WTC11 (cell line): ENCODE results near the gene FBXO2.
A peak's percentile ranks its signal among the peaks of the same experiment; 100 is the strongest.

Experiments used
- CTCF ChIP-seq: fragments of 200-600 bp; IDR thresholded peaks from 2 replicates; pipeline ENCODE4 v1.8.0; 2022; ENCODE audit warnings: antibody characterized with exemption
- ESRRA ChIP-seq: sonication (generic); formaldehyde crosslinking; IDR thresholded peaks from 2 replicates; pipeline ENCODE4 v1.8.1; 2022; ENCODE audit warnings: mild to moderate bottlenecking, missing genetic modification reagents, borderline replicate concordance
- KAT7 ChIP-seq: sonication (generic); formaldehyde crosslinking; IDR thresholded peaks from 2 replicates; pipeline ENCODE4 v1.8.1; 2023; ENCODE audit warnings: missing genetic modification reagents, mild to moderate bottlenecking, borderline replicate concordance
- USF1 ChIP-seq: sonication (generic); formaldehyde crosslinking; IDR thresholded peaks from 2 replicates; pipeline ENCODE4 v1.8.0; 2022; ENCODE audit warnings: mild to moderate bottlenecking, missing genetic modification reagents
- ZNF263 ChIP-seq: sonication (generic); formaldehyde crosslinking; IDR thresholded peaks from 2 replicates; pipeline ENCODE4 v1.8.1; 2022; ENCODE audit warnings: low read depth, mild to moderate bottlenecking, moderate library complexity, missing genetic modification reagents
- TF ChIP-seq, protein P1 (sequence below): sonication (generic); formaldehyde crosslinking; IDR thresholded peaks from 2 replicates; pipeline ENCODE4 v1.8.0; 2022; ENCODE audit warnings: mild to moderate bottlenecking, missing genetic modification reagents
- TF ChIP-seq, protein P2 (sequence below): sonication (generic); formaldehyde crosslinking; IDR thresholded peaks from 2 replicates; pipeline ENCODE4 v1.8.1; 2023; ENCODE audit warnings: mild to moderate bottlenecking, moderate library complexity, missing genetic modification reagents

GRCh38 chr1:11664336-11665065 is 10.3 kb upstream of the FBXO2 start:
- TF ChIP-seq, protein P1, sequence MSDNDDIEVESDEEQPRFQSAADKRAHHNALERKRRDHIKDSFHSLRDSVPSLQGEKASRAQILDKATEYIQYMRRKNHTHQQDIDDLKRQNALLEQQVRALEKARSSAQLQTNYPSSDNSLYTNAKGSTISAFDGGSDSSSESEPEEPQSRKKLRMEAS = no peak; the same call in 1 of the 2 replicates
- TF ChIP-seq CTCF (no peak), ZNF263 (no peak), KAT7 (CRISPR knock-in tag) (no peak), ESRRA (CRISPR knock-in tag) (0 out of 2 replicates have a peak, but pooled peaks have one; percentile 16), USF1 (CRISPR knock-in tag) (no peak)
- TF ChIP-seq, protein P2, sequence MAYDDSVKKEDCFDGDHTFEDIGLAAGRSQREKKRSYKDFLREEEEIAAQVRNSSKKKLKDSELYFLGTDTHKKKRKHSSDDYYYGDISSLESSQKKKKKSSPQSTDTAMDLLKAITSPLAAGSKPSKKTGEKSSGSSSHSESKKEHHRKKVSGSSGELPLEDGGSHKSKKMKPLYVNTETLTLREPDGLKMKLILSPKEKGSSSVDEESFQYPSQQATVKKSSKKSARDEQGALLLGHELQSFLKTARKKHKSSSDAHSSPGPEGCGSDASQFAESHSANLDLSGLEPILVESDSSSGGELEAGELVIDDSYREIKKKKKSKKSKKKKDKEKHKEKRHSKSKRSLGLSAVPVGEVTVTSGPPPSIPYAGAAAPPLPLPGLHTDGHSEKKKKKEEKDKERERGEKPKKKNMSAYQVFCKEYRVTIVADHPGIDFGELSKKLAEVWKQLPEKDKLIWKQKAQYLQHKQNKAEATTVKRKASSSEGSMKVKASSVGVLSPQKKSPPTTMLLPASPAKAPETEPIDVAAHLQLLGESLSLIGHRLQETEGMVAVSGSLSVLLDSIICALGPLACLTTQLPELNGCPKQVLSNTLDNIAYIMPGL (CRISPR knock-in tag) = no peak; the same call in 1 of the 2 replicates
